ENCODE measurements around the gene TESMIN. TPM values are rescaled to one million over a fixed set of nuclear protein-coding genes. Genes with fewer than 3 reads are reported as not detected.

Gene TESMIN
- total RNA-seq, 1 donor from 2014 or later: 11.0 TPM

DNA sequence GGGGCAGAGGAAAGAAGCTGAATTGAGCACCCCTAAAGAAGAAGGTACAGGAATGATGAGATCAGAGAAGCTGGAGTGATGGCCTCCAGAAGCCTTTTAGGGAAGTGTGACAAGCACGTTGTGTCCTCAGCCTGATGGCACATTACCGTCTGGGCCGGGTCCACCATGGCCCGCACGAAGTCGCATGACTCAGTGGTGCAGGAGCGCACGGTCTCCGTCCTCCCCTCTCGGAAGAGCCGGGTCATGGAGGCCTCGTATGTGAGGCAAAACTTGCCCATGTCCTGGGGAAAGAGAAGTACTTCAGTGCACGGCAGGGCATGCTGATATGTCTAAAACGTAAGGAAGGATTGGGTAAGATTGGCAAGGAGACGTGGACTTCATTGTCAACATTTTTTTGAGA, 11.2 kb upstream of the TESMIN start:
- intact Hi-C loops (cut with micrococcal nuclease): no loop called here

GRCh38 chr11:68761801-68762200, 10.5 kb upstream of the TESMIN start:
- intact Hi-C loops (cut with micrococcal nuclease): no loop called here

GRCh38 chr11:68759991-68760390, 8.7 kb upstream of the TESMIN start:
- intact Hi-C loops (cut with micrococcal nuclease): loop anchor here (10.0 kb wide), 1 partner anchor 295 kb away; the partner anchor contains the start of gene PPP6R3

DNA sequence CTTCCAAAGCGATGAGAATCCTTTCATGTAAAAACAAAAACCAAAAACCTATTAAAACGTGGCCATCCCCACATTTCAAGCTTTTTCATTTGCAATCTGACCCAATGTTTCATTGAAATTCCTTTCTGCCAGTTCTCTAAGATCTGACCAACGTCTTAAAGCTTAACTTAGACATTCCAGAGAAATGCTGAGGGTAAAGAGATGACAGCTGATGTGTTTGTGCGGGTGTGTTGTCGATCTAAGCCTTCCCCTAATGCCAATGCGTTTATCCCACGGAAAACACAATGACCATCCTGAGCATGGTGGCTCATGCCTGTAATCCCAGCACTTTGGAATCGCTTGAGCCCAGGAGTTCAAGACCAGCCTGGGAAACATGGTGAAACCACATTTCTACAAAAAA, 6.4 kb upstream of the TESMIN start:
- intact Hi-C loops (cut with micrococcal nuclease): loop anchor here (10.0 kb wide), 1 partner anchor 293 kb away; the partner anchor contains the start of gene PPP6R3

- intact Hi-C loops (cut with micrococcal nuclease): loop anchor here (10.0 kb wide), 1 partner anchor 291 kb away; the partner anchor contains the start of gene PPP6R3
Measured at GRCh38 chr11:68756171-68756766, 4.9 kb upstream of the TESMIN start.

GRCh38 chr11:68753300-68753699, 2.0 kb upstream of the TESMIN start:
- intact Hi-C loops (cut with micrococcal nuclease): loop anchor here (5.0 to 10.0 kb wide), 2 partner anchors 288 to 294 kb away; partner anchors contain the start of genes PPP6R3 and TPCN2

DNA sequence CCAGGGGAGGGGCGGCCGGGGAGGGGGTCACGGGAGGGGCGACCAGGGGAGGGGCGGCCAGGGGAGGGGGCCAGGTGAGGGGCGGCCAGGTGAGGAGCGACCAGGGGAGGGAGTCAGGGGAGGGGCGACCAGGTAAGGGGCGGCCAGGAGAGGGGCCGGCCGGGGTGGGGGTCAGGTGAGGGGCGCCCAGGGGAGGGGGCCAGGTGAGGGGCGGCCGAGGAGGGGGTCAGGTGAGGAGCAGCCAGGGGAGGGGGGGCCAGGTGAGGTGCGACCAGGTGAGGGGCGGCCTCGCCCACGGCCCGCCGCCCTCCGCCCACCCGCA, 355 bp downstream of the TESMIN start:
- intact Hi-C loops (cut with micrococcal nuclease): loop anchor here (1.0 to 10.0 kb wide), 3 partner anchors 88 to 296 kb away; partner anchors contain the start of genes PPP6R3 and TPCN2

DNA sequence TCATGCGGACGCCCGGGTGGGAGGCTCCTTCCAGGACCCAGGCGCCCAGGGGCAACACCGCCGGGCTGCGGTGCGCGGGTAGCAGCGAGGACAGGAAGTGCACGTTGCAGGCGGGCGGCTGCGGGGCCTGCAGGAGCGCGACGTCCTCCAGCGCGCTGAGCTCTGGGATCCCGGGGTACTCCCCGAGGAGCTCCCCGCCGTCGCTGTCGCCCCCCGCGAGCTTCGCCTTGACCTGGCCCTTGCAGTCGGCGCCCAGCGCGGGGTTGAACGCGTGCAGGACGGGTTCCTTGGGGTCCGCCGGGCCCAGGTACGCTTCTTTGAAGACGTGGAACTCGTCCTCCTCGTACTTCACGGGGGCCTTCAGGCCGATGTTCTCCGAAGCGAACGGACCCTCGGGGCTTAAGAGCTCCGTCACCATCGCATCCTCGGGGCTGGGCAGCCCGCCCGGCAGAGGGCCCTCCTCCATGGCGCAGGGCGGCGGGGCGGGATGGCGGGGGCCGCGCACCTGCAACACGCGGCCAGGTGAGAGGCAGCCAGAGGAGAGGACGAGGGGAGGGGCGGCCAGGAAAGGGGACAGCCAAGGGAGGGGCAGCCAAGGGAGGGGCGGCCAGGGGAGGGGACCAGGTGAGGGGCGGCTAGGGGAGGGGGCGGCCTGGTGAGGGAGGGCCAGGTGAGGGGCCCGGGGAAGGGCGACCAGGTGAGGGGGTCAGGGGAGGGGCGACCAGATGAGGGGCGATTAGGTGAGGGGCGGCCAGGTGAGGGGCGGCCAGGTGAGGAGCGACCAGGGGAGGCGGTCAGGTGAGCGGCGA, 921 bp downstream of the TESMIN start:
- intact Hi-C loops (cut with micrococcal nuclease): loop anchor here (1.0 to 10.0 kb wide), 3 partner anchors 89 to 297 kb away; partner anchors contain the start of genes PPP6R3 and TPCN2

GRCh38 chr11:68749229-68750123, 1.8 kb downstream of the TESMIN start:
- intact Hi-C loops (cut with micrococcal nuclease): loop anchor here (5.0 to 10.0 kb wide), 2 partner anchors 285 to 298 kb away; partner anchors contain the start of genes PPP6R3 and TPCN2

DNA sequence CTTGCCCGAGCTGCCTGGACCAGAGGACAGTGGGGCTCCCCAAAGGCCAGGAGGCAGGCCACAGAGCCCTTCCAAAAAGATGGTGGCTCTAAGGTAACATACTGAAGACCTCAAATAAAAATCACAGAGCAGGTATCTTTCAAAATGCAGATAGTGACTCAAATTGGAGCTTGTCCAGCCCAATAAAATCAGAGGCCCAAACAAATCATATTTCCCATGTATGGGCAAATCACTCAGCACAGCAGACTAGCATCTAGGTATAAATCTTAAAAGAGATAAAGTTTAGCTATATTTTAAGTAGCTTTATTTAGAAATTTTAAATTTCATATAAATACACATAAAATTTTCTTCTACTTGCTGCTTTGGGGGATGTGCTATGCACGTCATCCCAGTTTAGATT, 3.3 kb downstream of the TESMIN start:
- intact Hi-C loops (cut with micrococcal nuclease): no loop called here

DNA sequence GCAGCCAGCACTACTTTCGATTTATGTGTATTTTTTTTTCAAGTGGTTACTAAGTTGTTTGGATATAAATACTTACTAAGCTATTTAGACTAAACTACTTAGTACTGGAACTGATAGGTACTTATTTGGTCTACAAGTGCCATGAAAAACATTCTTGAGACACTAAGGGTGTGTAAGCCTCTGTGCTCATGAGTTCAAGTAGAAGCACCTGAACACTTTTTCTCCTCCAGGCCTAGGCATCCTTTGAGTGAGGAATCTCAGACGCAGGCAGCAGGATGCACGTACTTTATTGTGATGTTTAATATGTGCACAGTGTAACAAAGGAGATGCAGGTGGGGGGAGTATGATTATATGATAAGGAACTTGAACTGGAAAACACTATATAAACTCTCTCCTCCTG, 7.8 kb downstream of the TESMIN start:
- intact Hi-C loops (cut with micrococcal nuclease): no loop called here

DNA sequence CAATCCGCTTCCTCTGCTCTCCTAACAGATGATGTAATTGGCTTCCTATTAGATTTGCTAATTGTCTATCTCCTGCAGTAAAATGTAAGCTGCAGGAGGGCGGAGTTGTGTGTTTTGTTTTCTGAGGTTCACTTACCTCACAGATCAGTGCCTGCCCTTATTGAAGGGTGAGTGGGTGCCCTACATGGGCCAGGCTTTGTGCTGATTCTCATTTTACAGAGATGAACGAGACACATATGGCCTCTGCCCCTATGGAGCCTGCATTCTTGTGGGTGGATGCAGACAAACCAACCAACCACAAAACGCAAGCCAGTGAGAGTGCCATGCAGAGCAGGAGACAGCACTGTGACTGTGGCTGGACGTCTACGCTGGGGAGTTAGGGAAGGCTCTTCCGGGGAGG, 9.9 kb downstream of the TESMIN start:
- intact Hi-C loops (cut with micrococcal nuclease): no loop called here

DNA sequence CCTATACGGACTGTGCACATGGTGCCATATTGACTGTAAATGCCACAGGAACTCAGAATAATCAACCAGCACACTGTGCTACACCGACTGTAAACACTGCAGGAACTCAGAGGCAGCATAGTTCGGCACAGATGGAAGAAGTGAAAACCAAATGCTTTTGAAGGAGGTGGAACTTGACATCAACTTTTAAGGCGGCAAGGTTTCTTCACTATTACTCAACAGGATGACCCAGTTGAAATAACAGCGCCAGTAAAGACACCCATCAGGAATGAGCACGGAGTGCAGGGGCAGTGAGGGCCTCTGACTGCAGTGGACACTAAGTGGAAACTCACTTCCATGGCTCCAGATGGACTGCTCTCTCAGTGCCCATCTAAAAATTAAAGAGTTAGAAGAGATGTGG, 15.7 kb downstream of the TESMIN start:
- intact Hi-C loops (cut with micrococcal nuclease): no loop called here

DNA sequence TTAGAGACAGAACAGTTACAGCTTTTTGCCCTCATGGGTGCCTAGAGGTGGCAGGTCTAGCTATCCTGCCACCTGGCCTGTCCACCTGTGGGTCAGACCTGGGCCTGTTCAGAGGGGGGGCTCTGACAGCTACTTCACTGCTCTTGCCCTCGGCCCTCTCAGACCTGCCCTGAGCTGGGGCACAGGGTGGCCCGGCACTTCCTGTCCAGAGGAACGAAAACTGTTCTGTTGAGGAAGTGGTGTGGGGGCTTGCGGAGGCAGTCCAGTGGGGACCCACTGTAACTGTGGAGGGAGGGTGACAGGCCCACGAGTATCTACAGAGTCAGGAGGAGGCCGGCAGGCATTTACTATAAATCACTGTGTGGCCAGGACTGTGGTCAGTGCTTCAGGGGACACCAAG, 16.2 kb downstream of the TESMIN start:
- intact Hi-C loops (cut with micrococcal nuclease): no loop called here

GRCh38 chr11:68734111-68734510, 17.2 kb downstream of the TESMIN start:
- intact Hi-C loops (cut with micrococcal nuclease): no loop called here

- intact Hi-C loops (cut with micrococcal nuclease): no loop called here
Measured at GRCh38 chr11:68727783-68728182, 23.5 kb downstream of the TESMIN start.

- intact Hi-C loops (cut with micrococcal nuclease): no loop called here
Measured at GRCh38 chr11:68724293-68724692, 27.0 kb downstream of the TESMIN start.

DNA sequence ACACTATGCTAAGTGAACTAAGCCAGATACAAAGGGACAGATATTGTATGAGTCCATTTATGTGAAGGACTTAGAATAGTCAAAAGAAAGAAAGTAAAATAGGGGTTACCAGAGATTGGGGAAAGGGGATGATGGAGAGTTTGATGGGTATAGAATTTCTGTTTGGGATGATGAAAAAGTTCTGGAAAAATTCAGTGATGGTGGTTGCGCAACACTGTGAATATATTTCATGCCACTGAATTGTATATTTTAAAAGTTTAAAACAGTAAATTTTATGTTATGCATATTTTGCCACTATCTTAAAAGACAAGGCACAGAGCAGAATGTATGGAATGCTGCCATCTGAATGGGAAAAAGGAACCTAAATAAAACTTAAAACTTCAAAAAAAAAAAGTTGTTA, 29.2 kb downstream of the TESMIN start:
- intact Hi-C loops (cut with micrococcal nuclease): no loop called here

GRCh38 chr11:68721075-68721474, 30.2 kb downstream of the TESMIN start:
- intact Hi-C loops (cut with micrococcal nuclease): no loop called here

- intact Hi-C loops (cut with micrococcal nuclease): no loop called here
Measured at GRCh38 chr11:68715456-68716122, 35.7 kb downstream of the TESMIN start.
